ENCODE results near the gene HIPK4. TPM values are rescaled to one million over a fixed set of nuclear protein-coding genes. Genes with fewer than 3 reads are reported as not detected.

HIPK4 gene
- total RNA-seq, 1 donor from 2014 or later: 0.74 TPM

DNA sequence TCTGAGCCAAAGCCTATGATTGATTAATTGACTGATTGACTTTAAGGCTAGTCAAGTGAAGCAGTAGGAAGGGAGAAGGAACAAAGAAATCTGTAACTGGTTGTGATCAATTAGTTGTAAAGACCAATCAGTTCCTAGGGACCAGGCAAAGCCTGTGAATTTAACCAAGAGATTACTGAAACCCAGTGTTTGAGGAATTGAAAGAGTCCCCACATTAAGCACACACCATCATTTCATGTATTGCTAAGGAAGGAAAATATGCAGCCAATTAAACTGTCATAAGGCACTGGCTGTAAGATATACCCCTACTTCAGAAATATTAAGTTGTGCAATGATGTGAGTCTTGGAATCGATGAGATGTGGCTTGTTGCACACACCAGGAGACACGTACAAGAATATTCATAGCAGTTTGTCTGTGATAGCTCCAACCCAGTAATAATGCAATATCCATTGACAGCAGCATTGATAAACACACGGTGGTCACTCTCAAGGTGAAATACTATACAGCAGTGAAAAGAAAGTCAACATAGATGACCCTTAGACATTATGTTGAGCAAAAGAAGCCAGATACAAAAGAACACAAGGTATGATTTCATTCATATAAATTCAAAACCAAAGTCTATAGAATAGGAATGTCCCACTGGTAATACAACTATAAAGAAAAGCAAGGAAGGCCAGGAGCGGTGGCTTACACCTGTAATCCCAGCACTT is 50.8 kb downstream of the HIPK4 start:
- Histone ChIP-seq H3K27me3 (no peaks in the 10 kb centered on the region), H3K36me3 (peaks cover 0 to 30% of the 10 kb centered on the region in 2 donors), H3K4me1 (no peaks in the 10 kb centered on the region), H3K4me3 (no peak overlapping the region), H3K27ac (no peak overlapping the region), H3K9me3 (no peaks in the 10 kb centered on the region)
- TF ChIP-seq POLR2AphosphoS5 (IDR thresholded peaks at IDR 0.05; ENCODE audit: insufficient read depth in 1 of 2, low read depth in 1 of 2): no peak
- TF ChIP-seq POLR2A (IDR thresholded peaks at IDR 0.05): no peak
- TF ChIP-seq, protein P1, sequence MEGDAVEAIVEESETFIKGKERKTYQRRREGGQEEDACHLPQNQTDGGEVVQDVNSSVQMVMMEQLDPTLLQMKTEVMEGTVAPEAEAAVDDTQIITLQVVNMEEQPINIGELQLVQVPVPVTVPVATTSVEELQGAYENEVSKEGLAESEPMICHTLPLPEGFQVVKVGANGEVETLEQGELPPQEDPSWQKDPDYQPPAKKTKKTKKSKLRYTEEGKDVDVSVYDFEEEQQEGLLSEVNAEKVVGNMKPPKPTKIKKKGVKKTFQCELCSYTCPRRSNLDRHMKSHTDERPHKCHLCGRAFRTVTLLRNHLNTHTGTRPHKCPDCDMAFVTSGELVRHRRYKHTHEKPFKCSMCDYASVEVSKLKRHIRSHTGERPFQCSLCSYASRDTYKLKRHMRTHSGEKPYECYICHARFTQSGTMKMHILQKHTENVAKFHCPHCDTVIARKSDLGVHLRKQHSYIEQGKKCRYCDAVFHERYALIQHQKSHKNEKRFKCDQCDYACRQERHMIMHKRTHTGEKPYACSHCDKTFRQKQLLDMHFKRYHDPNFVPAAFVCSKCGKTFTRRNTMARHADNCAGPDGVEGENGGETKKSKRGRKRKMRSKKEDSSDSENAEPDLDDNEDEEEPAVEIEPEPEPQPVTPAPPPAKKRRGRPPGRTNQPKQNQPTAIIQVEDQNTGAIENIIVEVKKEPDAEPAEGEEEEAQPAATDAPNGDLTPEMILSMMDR (IDR thresholded peaks at IDR 0.05): no peak
- intact Hi-C loops (cut with DNase I): no loop called here
- DNase-seq (ENCODE audit: extremely low spot score in 2 of 2): no peak

GRCh38 chr19:40337594-40337993 is 52.4 kb downstream of the HIPK4 start:
- Histone ChIP-seq H3K27ac (no peak overlapping the region), H3K9me3 (no peaks in the 10 kb centered on the region), H3K27me3 (no peaks in the 10 kb centered on the region), H3K36me3 (peaks cover 0 to 42% of the 10 kb centered on the region in 2 donors), H3K4me3 (no peak overlapping the region), H3K4me1 (no peaks in the 10 kb centered on the region)
- TF ChIP-seq POLR2AphosphoS5 (IDR thresholded peaks at IDR 0.05; ENCODE audit: insufficient read depth in 1 of 2, low read depth in 1 of 2) (no peak), POLR2A (IDR thresholded peaks at IDR 0.05) (no peak)
- TF ChIP-seq, protein P1 (IDR thresholded peaks at IDR 0.05): no peak
- intact Hi-C loops (cut with DNase I): no loop called here
- no peak for DNase-seq (ENCODE audit: extremely low spot score in 2 of 2)

DNA sequence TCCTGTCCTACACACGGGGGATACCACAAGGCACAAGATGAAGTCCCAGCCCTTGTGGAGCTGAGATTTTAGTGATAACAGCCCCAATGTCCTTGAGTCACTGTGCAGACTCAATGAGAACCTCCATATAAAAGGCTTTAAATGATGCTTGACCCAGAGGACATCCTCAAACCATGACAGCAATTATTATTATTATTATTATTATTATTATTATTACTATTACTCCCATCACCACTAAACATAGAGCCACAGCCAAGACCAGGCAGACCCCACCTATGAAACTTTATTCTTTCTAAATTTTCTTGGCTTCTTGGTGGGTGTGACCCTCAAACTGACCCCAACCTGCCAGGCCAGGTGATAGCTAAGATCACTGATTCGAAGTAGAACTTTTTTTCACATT is 52.9 kb downstream of the HIPK4 start:
- no peaks in the 10 kb centered on the region for H3K4me1 ChIP-seq
- TF ChIP-seq POLR2AphosphoS5 (IDR thresholded peaks at IDR 0.05; ENCODE audit: insufficient read depth in 1 of 2, low read depth in 1 of 2) (no peak), POLR2A (IDR thresholded peaks at IDR 0.05) (no peak)
- TF ChIP-seq, protein P1 (IDR thresholded peaks at IDR 0.05): no peak
- intact Hi-C loops (cut with DNase I): no loop called here
- no peak for DNase-seq (ENCODE audit: extremely low spot score in 2 of 2)
- H3K27me3 ChIP-seq: no peaks in the 10 kb centered on the region
- no peaks in the 10 kb centered on the region for H3K9me3 ChIP-seq
- peaks cover 0 to 47% of the 10 kb centered on the region in 2 donors for H3K36me3 ChIP-seq
- no peak overlapping the region for H3K4me3 ChIP-seq
- no peak overlapping the region for H3K27ac ChIP-seq

DNA sequence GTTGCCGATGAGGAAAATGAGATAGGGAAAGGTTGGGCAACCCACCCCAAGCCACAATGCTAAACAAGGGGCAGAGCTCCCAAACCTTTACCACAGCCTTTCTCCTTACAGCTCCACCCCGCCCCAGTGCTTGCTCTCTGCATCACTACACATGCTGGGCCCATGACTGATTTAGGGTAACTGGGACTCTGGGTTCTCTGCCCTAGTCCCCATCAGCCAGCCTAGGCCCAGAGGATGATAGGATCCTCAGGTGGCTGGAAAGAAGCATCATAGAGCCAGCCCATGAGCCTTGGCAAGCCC is 53.4 kb downstream of the HIPK4 start:
- intact Hi-C loops (cut with DNase I): no loop called here
- TF ChIP-seq POLR2A (IDR thresholded peaks at IDR 0.05): no peak
- TF ChIP-seq, protein P1 (IDR thresholded peaks at IDR 0.05): no peak
- TF ChIP-seq POLR2AphosphoS5 (IDR thresholded peaks at IDR 0.05; ENCODE audit: insufficient read depth in 1 of 2, low read depth in 1 of 2): no peak
- Histone ChIP-seq H3K4me3 (no peak overlapping the region), H3K9me3 (no peaks in the 10 kb centered on the region), H3K4me1 (no peaks in the 10 kb centered on the region), H3K27ac (no peak overlapping the region), H3K36me3 (peaks cover 0 to 53% of the 10 kb centered on the region in 2 donors), H3K27me3 (no peaks in the 10 kb centered on the region)
- no peak for DNase-seq (ENCODE audit: extremely low spot score in 2 of 2)

- no peaks in the 10 kb centered on the region for H3K4me1 ChIP-seq
- H3K9me3 ChIP-seq: no peaks in the 10 kb centered on the region
- DNase-seq (ENCODE audit: extremely low spot score in 2 of 2): no peak
- no peak overlapping the region for H3K27ac ChIP-seq
- no peaks in the 10 kb centered on the region for H3K27me3 ChIP-seq
- intact Hi-C loops (cut with DNase I): no loop called here
- no peak for TF ChIP-seq POLR2AphosphoS5 (IDR thresholded peaks at IDR 0.05; ENCODE audit: insufficient read depth in 1 of 2, low read depth in 1 of 2)
- TF ChIP-seq, protein P1 (IDR thresholded peaks at IDR 0.05): no peak
- no peak for TF ChIP-seq POLR2A (IDR thresholded peaks at IDR 0.05)
- no peak overlapping the region for H3K4me3 ChIP-seq
- peaks cover 0 to 58% of the 10 kb centered on the region in 2 donors for H3K36me3 ChIP-seq
These were observed 54.0 kb downstream of the HIPK4 start for GRCh38 chr19:40335855-40336600.

Data from vagina (tissue), 2 donors.